ES-I3 (cell line): Measurements from ENCODE around the gene OR2J2.
"Not testable (repeated sequence)": the region's sequence is repeated elsewhere in the genome, so short reads cannot be mapped to it uniquely, and the experiment has no call there.

Experiments
- H3K36me3 ChIP-seq: 2 replicates; pipeline ENCODE4 v1.6.1; 2013; ENCODE audit warnings: mild to moderate bottlenecking, low read length, control low read depth, moderate library complexity; ENCODE audit not compliant: insufficient read depth
- H3K4me1 ChIP-seq: 2 replicates; pipeline ENCODE4 v1.6.1; 2013; ENCODE audit warnings: mild to moderate bottlenecking, control low read depth, low read length; ENCODE audit not compliant: insufficient read depth
- H3K9ac ChIP-seq: 2 replicates; pipeline ENCODE4 v1.6.1; 2013; ENCODE audit warnings: low read depth, mild to moderate bottlenecking, low read length, moderate library complexity
- H3K9me3 ChIP-seq: 2 replicates; pipeline ENCODE4 v1.6.1; 2013; ENCODE audit warnings: mild to moderate bottlenecking, low read length, moderate library complexity; ENCODE audit not compliant: control insufficient read depth, insufficient read depth

The OR2J2 gene

GRCh38 chr6:29170607-29171006 is at the start of gene OR2J2:
Gene OR2J2, plus strand, starts transcription at chr6:29170907. Its CDS starts 2,729 bp downstream, at chr6:29173636.
- H3K36me3 ChIP-seq, H3K9me3 ChIP-seq, H3K9ac ChIP-seq, H3K4me1 ChIP-seq: not testable (repeated sequence)

- H3K9me3 ChIP-seq, result no peaks in the 10 kb centered on the region
- no peaks in the 10 kb centered on the region for H3K36me3 ChIP-seq
- H3K9ac ChIP-seq, result no peak overlapping the region
- H3K4me1 ChIP-seq, result no peaks in the 10 kb centered on the region
Measured at GRCh38 chr6:29129326-29130012, 41.2 kb upstream of the OR2J2 start.

GRCh38 chr6:29130644-29131043 is 40.1 kb upstream of the OR2J2 start:
- no peaks in the 10 kb centered on the region for H3K9me3 ChIP-seq
- no peaks in the 10 kb centered on the region for H3K36me3 ChIP-seq
- no peak overlapping the region for H3K9ac ChIP-seq
- H3K4me1 ChIP-seq, result no peaks in the 10 kb centered on the region

DNA sequence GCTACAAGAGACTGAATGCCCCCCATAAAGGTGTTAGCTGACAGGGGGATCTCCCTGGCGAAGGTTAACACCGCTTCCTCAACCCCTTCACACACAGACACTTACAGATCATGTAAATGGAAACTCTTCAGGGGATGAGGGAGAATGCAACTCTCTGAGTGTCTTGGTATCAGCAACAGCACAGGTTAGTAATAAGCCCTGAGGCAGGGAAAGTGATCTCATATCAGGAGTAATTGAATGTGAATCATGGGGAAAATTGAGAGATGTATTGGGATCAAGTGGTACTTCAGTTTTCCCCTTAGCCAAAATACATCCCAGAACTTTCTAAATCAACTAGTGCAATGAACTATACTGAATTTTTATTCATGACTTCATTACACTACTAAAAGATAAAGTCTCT is 39.0 kb upstream of the OR2J2 start:
- no peaks in the 10 kb centered on the region for H3K9me3 ChIP-seq

DNA sequence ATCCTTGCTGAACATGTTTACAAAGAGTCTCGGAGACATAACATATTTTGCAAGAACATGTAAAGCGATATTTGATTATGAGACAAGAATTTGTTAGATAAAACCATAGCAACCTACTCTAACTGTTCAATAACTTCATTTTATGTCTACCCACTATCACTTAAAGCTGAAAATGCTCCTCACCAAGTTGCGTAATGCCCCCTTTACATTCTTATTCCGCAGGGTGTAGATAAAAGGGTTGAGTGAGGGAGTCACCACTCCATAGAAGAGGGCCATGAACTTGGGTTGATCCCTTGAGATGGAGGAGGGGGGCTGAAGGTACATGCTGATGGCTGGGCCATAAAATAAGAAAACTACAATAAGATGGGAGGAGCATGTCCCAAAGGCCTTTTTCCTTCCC is 33.0 kb upstream of the OR2J2 start:
- Histone ChIP-seq H3K9ac (no peak overlapping the region), H3K36me3 (no peaks in the 10 kb centered on the region), H3K9me3 (no peaks in the 10 kb centered on the region; the same call in 1 of the 2 replicates), H3K4me1 (no peaks in the 10 kb centered on the region)

More for the DNA sequence above, 39.0 kb upstream of the OR2J2 start:
- Histone ChIP-seq H3K4me1 (no peaks in the 10 kb centered on the region), H3K9ac (no peak overlapping the region), H3K36me3 (no peaks in the 10 kb centered on the region)

DNA sequence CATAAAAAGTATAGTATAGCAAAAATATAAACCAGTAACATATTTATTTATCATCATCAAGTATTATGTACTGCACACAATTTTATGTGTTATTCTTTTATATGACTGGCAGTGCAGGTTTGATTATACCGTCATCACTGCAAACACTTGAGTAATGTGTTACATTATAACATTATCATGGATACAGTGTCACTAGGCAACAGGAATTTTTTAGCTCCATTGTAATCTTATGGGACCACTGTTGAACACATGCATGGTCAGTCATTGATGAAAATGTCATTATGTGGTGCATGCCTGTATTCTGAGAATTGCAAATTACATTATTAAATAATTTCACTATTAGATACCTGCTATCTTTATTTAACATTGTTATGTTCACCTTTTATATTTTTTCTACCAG is 29.1 kb upstream of the OR2J2 start:
- Histone ChIP-seq H3K36me3 (no peaks in the 10 kb centered on the region), H3K9me3 (peaks cover 8% of the 10 kb centered on the region; the same call in 1 of the 2 replicates), H3K9ac (no peak overlapping the region), H3K4me1 (no peaks in the 10 kb centered on the region)

DNA sequence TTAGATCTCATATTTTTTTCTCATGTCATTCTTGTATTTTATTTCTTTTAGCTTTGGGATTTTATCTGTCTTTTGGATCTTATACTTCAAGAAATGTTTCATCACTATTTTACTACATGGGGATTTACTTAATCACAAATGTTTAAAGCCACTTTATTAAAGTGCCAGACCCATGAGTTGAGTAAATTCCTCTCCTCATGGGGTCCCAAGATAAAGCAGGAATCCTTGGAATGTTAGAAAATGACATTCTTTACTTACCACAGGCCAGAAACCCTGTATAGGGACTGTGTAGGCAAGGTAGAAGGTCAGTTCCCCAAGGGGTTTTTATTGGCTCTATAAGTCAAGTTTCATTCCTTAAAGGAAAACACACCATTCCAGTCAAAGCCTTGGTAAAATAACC is 28.4 kb upstream of the OR2J2 start:
- Histone ChIP-seq H3K9me3 (peaks cover 8% of the 10 kb centered on the region; the same call in 1 of the 2 replicates), H3K9ac (no peak overlapping the region), H3K36me3 (no peaks in the 10 kb centered on the region), H3K4me1 (no peaks in the 10 kb centered on the region)

DNA sequence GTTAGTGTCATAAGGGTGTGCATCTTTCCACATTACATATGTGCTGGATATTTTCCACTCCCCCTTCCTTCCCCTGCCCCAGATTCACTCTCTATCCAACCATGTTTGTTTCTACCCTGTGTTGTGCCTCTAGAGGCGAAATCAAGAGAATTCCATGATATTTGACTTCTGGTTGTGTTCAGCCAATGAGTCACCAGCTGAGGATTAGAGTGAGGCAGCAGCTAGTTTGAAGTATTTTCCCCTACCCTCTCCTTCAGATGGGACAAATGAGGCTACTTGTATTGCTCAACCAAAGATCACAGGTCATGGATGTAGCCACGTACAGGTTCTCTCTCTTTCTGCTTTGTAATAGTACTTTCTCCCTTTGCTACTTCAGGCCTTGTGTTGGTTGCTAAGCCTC is 24.5 kb upstream of the OR2J2 start:
- no peak overlapping the region for H3K9ac ChIP-seq
- peaks cover 8% of the 10 kb centered on the region; the same call in 1 of the 2 replicates for H3K9me3 ChIP-seq
- no peaks in the 10 kb centered on the region for H3K36me3 ChIP-seq
- no peaks in the 10 kb centered on the region for H3K4me1 ChIP-seq

- no peaks in the 10 kb centered on the region for H3K4me1 ChIP-seq
- no peak overlapping the region for H3K9ac ChIP-seq
- no peaks in the 10 kb centered on the region for H3K36me3 ChIP-seq
- peaks cover 8% of the 10 kb centered on the region; the same call in 1 of the 2 replicates for H3K9me3 ChIP-seq
Measured at GRCh38 chr6:29147074-29147473, 23.6 kb upstream of the OR2J2 start.

GRCh38 chr6:29149444-29149843 is 21.3 kb upstream of the OR2J2 start:
- H3K36me3 ChIP-seq, H3K9me3 ChIP-seq, H3K9ac ChIP-seq, H3K4me1 ChIP-seq: not testable (repeated sequence)

- Histone ChIP-seq H3K36me3 (no peaks in the 10 kb centered on the region), H3K4me1 (no peaks in the 10 kb centered on the region), H3K9me3 (no peaks in the 10 kb centered on the region), H3K9ac (no peak overlapping the region)
Measured at GRCh38 chr6:29153083-29153482, 17.6 kb upstream of the OR2J2 start.

GRCh38 chr6:29155182-29155581 is 15.5 kb upstream of the OR2J2 start:
- not testable (repeated sequence) for H3K4me1 ChIP-seq, H3K36me3 ChIP-seq, H3K9ac ChIP-seq, H3K9me3 ChIP-seq

DNA sequence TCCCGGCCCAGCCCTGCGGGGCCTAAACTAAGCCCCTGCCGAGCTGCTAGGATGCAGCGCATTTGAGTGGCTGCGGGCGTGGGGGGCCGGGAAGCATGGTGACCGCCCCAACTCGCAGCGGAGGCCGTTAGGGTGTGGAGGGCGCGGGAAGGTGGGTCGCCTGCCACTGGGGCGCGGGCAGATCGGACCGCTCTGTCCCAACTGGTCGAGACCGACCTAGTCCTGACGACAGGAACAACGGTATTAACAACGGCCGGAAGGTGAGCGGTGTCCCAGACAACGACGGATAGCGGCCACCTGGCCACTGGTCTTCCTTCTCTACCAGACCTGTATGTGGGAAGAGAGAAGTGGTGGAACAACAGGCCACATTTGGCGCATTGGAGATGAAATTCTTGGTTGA is 10.8 kb upstream of the OR2J2 start:
- H3K9me3 ChIP-seq, H3K4me1 ChIP-seq, H3K36me3 ChIP-seq, H3K9ac ChIP-seq: not testable (repeated sequence)

DNA sequence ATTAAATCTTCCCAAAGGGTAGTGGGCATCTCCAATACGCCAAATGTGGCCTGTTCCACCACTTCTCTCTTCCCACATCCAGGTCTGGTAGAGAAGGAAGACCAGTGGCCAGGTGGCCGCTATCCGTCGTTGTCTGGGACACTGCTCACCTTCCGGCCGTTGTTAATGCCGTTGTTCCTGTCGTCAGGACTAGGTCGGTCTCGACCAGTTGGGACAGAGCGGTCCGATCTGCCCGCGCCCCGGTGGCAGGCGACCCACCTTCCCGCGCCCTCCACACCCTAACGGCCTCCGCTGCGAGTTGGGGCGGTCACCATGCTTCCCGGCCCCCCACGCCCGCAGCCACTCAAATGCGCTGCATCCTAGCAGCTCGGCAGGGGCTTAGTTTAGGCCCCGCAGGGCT is 5.1 kb upstream of the OR2J2 start:
- H3K9me3 ChIP-seq, H3K36me3 ChIP-seq, H3K4me1 ChIP-seq, H3K9ac ChIP-seq: not testable (repeated sequence)

DNA sequence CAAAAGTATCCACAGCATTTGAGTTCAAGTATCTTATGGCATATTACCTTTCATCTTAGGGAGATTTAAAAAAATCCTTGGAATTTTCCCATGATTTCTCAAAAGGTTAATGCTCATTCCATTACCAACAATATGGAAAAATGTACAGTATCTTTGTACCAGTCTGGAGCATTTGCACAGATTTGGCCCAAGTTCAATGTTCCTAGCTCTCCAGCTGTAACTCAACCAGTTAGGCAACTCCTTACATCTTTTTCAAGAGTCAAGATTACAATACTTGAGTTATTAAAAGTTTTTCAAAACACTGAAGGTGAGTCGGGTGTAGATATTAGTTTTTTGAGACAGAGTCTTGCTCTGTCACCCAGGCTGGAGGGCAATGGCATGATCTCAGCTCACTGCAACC is 1.0 kb downstream of the OR2J2 start:
- no peaks in the 10 kb centered on the region for H3K9me3 ChIP-seq
- H3K9ac ChIP-seq, result no peak overlapping the region
- no peaks in the 10 kb centered on the region for H3K36me3 ChIP-seq
- no peaks in the 10 kb centered on the region for H3K4me1 ChIP-seq

- no peaks in the 10 kb centered on the region for H3K9me3 ChIP-seq
- no peak overlapping the region for H3K9ac ChIP-seq
- H3K4me1 ChIP-seq, result no peaks in the 10 kb centered on the region
- H3K36me3 ChIP-seq, result no peaks in the 10 kb centered on the region
Measured at GRCh38 chr6:29183594-29183993, 12.9 kb downstream of the OR2J2 start.
